Central memory CD8-positive, alpha-beta T cell (primary cell): Measurements from ENCODE around the gene GAN.

Experiments
- ATAC-seq: fragments of 150-1000 bp; cut with Tn5 transposase; replicated peaks from 2 replicates; pipeline ENCODE4 v1.10.0; 2022; ENCODE audit warnings: mild to moderate bottlenecking, moderate FRiP score, moderate number of reproducible peaks; ENCODE audit not compliant: poor library complexity, severe bottlenecking; ENCODE audit errors: extremely low read depth
- DNase-seq, 2 donors: peaks; one replicate each; pipeline ENCODE4 v3.0.0; 2021; ENCODE audit warnings: low spot score in 2 of 2
- H3K27ac Mint-ChIP-seq: one replicate; pipeline ENCODE4 v1.8.0; 2022; ENCODE audit warnings: low read depth, mild to moderate bottlenecking, moderate library complexity, mixed read lengths
- H3K27me3 Mint-ChIP-seq: one replicate; pipeline ENCODE4 v1.8.0; 2022; ENCODE audit warnings: mixed read lengths
- H3K36me3 Mint-ChIP-seq: one replicate; pipeline ENCODE4 v1.8.0; 2022; ENCODE audit warnings: mild to moderate bottlenecking, moderate library complexity, mixed read lengths; ENCODE audit not compliant: insufficient read depth
- H3K4me1 Mint-ChIP-seq: one replicate; pipeline ENCODE4 v1.8.0; 2022; ENCODE audit warnings: mixed read lengths
- H3K4me3 Mint-ChIP-seq: one replicate; pipeline ENCODE4 v1.8.0; 2022; ENCODE audit warnings: mild to moderate bottlenecking, moderate library complexity, mixed read lengths
- H3K9me3 Mint-ChIP-seq: one replicate; pipeline ENCODE4 v1.8.0; 2022; ENCODE audit warnings: mixed read lengths

GAN gene

GRCh38 chr16:81374550-81374949 is 59.8 kb downstream of the GAN start:
- no peak overlapping the region for H3K4me3 Mint-ChIP-seq
- peaks cover 17% of the 10 kb centered on the region for H3K36me3 Mint-ChIP-seq
- H3K9me3 Mint-ChIP-seq, result no peaks in the 10 kb centered on the region
- DNase-seq (no peak), ATAC-seq (no peak)
- H3K4me1 Mint-ChIP-seq, result peaks cover 6% of the 10 kb centered on the region
- no peaks in the 10 kb centered on the region for H3K27me3 Mint-ChIP-seq
- H3K27ac Mint-ChIP-seq, result no peak overlapping the region

- Mint-ChIP-seq H3K27ac (no peak overlapping the region), H3K36me3 (peaks cover 15% of the 10 kb centered on the region), H3K4me3 (no peak overlapping the region), H3K4me1 (no peaks in the 10 kb centered on the region), H3K27me3 (no peaks in the 10 kb centered on the region), H3K9me3 (no peaks in the 10 kb centered on the region)
- DNase-seq (no peak), ATAC-seq (no peak)
These were observed 62.1 kb downstream of the GAN start for GRCh38 chr16:81376880-81377279.

GRCh38 chr16:81378049-81378448 is 63.3 kb downstream of the GAN start:
- Mint-ChIP-seq H3K4me3 (no peak overlapping the region), H3K9me3 (no peaks in the 10 kb centered on the region), H3K36me3 (peaks cover 11% of the 10 kb centered on the region), H3K27ac (no peak overlapping the region), H3K27me3 (no peaks in the 10 kb centered on the region), H3K4me1 (no peaks in the 10 kb centered on the region)
- DNase-seq (no peak), ATAC-seq (no peak)

GRCh38 chr16:81380932-81381331 is 66.2 kb downstream of the GAN start:
- no peak overlapping the region for H3K4me3 Mint-ChIP-seq
- no peaks in the 10 kb centered on the region for H3K27me3 Mint-ChIP-seq
- peaks cover 4% of the 10 kb centered on the region for H3K36me3 Mint-ChIP-seq
- H3K4me1 Mint-ChIP-seq, result no peaks in the 10 kb centered on the region
- no peak for DNase-seq
- no peak overlapping the region for H3K27ac Mint-ChIP-seq
- no peak for ATAC-seq
- no peaks in the 10 kb centered on the region for H3K9me3 Mint-ChIP-seq

GRCh38 chr16:81384006-81384405 is 69.2 kb downstream of the GAN start:
- DNase-seq (no peak), ATAC-seq (no peak)

GRCh38 chr16:81385031-81385756 is 70.4 kb downstream of the GAN start:
- no peak overlapping the region for H3K27ac Mint-ChIP-seq
- H3K9me3 Mint-ChIP-seq, result no peaks in the 10 kb centered on the region
- no peak overlapping the region for H3K4me3 Mint-ChIP-seq
- H3K27me3 Mint-ChIP-seq, result no peaks in the 10 kb centered on the region
- H3K36me3 Mint-ChIP-seq, result peaks cover 2% of the 10 kb centered on the region
- no peak for ATAC-seq
- DNase-seq, result no peak
- no peaks in the 10 kb centered on the region for H3K4me1 Mint-ChIP-seq

More at GRCh38 chr16:81384006-81384405, 69.2 kb downstream of the GAN start:
- Mint-ChIP-seq H3K4me1 (no peaks in the 10 kb centered on the region), H3K36me3 (peaks cover 4% of the 10 kb centered on the region), H3K9me3 (no peaks in the 10 kb centered on the region), H3K27me3 (no peaks in the 10 kb centered on the region), H3K4me3 (no peak overlapping the region), H3K27ac (no peak overlapping the region)

- Mint-ChIP-seq H3K9me3 (no peaks in the 10 kb centered on the region), H3K4me3 (no peak overlapping the region), H3K27me3 (no peaks in the 10 kb centered on the region), H3K27ac (no peak overlapping the region), H3K4me1 (no peaks in the 10 kb centered on the region), H3K36me3 (peaks cover 2% of the 10 kb centered on the region)
- DNase-seq, result no peak
- no peak for ATAC-seq
These were observed 73.6 kb downstream of the GAN start for GRCh38 chr16:81388357-81388756.

GRCh38 chr16:81390840-81391239 is 76.1 kb downstream of the GAN start:
- H3K4me3 Mint-ChIP-seq, result no peak overlapping the region
- no peaks in the 10 kb centered on the region for H3K27me3 Mint-ChIP-seq
- H3K36me3 Mint-ChIP-seq, result no peaks in the 10 kb centered on the region
- no peak overlapping the region for H3K27ac Mint-ChIP-seq
- H3K9me3 Mint-ChIP-seq, result no peaks in the 10 kb centered on the region
- no peak for DNase-seq
- no peaks in the 10 kb centered on the region for H3K4me1 Mint-ChIP-seq
- ATAC-seq, result no peak

- Mint-ChIP-seq H3K9me3 (no peaks in the 10 kb centered on the region), H3K27ac (no peak overlapping the region), H3K4me1 (no peaks in the 10 kb centered on the region), H3K36me3 (no peaks in the 10 kb centered on the region), H3K27me3 (no peaks in the 10 kb centered on the region), H3K4me3 (no peak overlapping the region)
- ATAC-seq, result no peak
- DNase-seq, result no peak
These were observed 77.2 kb downstream of the GAN start for GRCh38 chr16:81392011-81392410.

GRCh38 chr16:81394416-81394815 is 79.7 kb downstream of the GAN start:
- H3K9me3 Mint-ChIP-seq, result no peaks in the 10 kb centered on the region
- no peaks in the 10 kb centered on the region for H3K4me1 Mint-ChIP-seq
- H3K27ac Mint-ChIP-seq, result no peak overlapping the region
- no peak overlapping the region for H3K4me3 Mint-ChIP-seq
- ATAC-seq (no peak), DNase-seq (no peak)
- H3K36me3 Mint-ChIP-seq, result no peaks in the 10 kb centered on the region
- H3K27me3 Mint-ChIP-seq, result no peaks in the 10 kb centered on the region

GRCh38 chr16:81394966-81395655 is 80.3 kb downstream of the GAN start:
- DNase-seq (no peak), ATAC-seq (no peak)
- H3K4me3 Mint-ChIP-seq, result no peak overlapping the region
- H3K9me3 Mint-ChIP-seq, result no peaks in the 10 kb centered on the region
- no peaks in the 10 kb centered on the region for H3K27me3 Mint-ChIP-seq
- peak overlapping the region; percentile 44 for H3K27ac Mint-ChIP-seq
- H3K36me3 Mint-ChIP-seq, result no peaks in the 10 kb centered on the region
- no peaks in the 10 kb centered on the region for H3K4me1 Mint-ChIP-seq

- Mint-ChIP-seq H3K9me3 (no peaks in the 10 kb centered on the region), H3K27ac (no peak overlapping the region), H3K4me1 (no peaks in the 10 kb centered on the region), H3K36me3 (no peaks in the 10 kb centered on the region), H3K4me3 (no peak overlapping the region), H3K27me3 (no peaks in the 10 kb centered on the region)
- ATAC-seq, result no peak
- no peak for DNase-seq
These were observed 82.5 kb downstream of the GAN start for GRCh38 chr16:81397058-81397878.
